Stomach (tissue), 4 donors: ENCODE measurements around the gene NINJ2.

Experiments
- CTCF ChIP-seq, 7 experiments: fragments of 450-650 bp in 4 of 7; fragments of 200-600 bp in 3 of 7; sonication (generic) in 3 of 7; IDR thresholded peaks; one replicate each; pipeline ENCODE4 v1.5.1; 2016 to 2019; ENCODE audit warnings: antibody characterized with exemption in 7 of 7, control low read depth in 2 of 7, mild to moderate bottlenecking in 1 of 7
- EP300 ChIP-seq: sonication (generic); formaldehyde crosslinking; IDR thresholded peaks from one replicate; pipeline ENCODE4 v1.6.1; 2017; ENCODE audit warnings: antibody characterized with exemption
- POLR2A ChIP-seq, 4 donors: fragments of 450-650 bp; IDR thresholded peaks; one replicate each; pipeline ENCODE4 v1.6.1; 2016; ENCODE audit warnings: antibody characterized with exemption in 4 of 4, control low read depth in 2 of 4, mild to moderate bottlenecking in 1 of 4, moderate library complexity in 1 of 4

GRCh38 chr12:625998-626397, 37.2 kb downstream of the NINJ2 start:
- TF ChIP-seq CTCF (IDR thresholded peaks at IDR 0.05) (no peak), EP300 (no peak), POLR2A (IDR thresholded peaks at IDR 0.05) (no peak)
